HUES6 (cell line): ENCODE data around the gene USH2A.

ENCODE experiments used
- H3K27ac ChIP-seq: 2 replicates; pipeline ENCODE4 v1.7.0; 2013; ENCODE audit warnings: low read depth, mild to moderate bottlenecking, low read length, inconsistent platforms
- H3K27me3 ChIP-seq: 2 replicates; pipeline ENCODE4 v1.6.1; 2013; ENCODE audit warnings: low read length; ENCODE audit not compliant: control insufficient read depth, insufficient read depth
- H3K36me3 ChIP-seq: 2 replicates; pipeline ENCODE4 v1.6.1; 2013; ENCODE audit warnings: low read length; ENCODE audit not compliant: control insufficient read depth, insufficient read depth
- H3K4me1 ChIP-seq: 2 replicates; pipeline ENCODE4 v1.6.1; 2013; ENCODE audit warnings: low read length; ENCODE audit not compliant: control insufficient read depth, insufficient read depth
- H3K4me3 ChIP-seq: 2 replicates; pipeline ENCODE4 v1.5.1; 2013; ENCODE audit warnings: low read depth, low read length
- H3K9ac ChIP-seq: one replicate; pipeline ENCODE4 v1.6.1; 2013; ENCODE audit warnings: mild to moderate bottlenecking, low read length
- H3K9me3 ChIP-seq: 2 replicates; pipeline ENCODE4 v1.6.1; 2013; ENCODE audit warnings: low read depth, low read length; ENCODE audit not compliant: control insufficient read depth, insufficient read depth

Gene USH2A

DNA sequence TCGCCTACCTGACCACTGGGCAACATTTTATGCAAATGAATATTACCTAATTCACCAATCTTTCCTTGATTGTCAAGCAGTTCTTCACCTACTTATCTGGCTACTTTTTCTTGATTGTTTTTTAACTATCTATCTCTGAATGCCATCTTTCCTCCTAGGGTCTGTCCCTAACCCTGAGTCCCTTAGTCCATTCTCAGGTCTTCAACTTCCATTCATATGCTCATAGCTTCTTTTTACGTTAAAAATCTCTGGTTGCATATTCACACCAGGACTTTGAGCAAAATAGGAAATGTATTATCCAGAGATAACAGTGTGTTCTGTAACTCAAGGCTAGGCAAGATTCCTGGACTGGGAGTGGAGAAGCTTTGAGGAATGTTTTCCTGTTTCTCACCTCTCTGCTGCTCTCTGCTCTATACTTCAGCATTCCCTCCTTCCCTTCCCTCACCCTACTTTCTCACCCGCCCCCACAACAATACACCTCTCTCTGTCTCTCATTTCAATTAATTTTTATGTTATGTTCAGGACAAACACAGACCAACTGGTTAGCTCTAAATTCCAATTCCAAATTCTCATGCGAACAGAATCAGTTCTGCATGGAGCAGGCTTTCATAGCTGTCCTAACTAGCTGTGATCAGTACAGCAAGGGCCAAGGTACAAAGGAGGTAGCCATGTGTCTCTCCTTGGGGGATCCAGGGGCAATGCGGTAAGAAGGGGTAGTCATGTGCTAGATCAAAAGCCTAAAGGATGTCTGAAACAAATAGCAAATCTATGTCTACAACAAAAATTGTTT lies 278.4 kb downstream of the USH2A start:
- Histone ChIP-seq H3K9ac (peak overlapping the region; percentile 68), H3K27me3 (no peaks in the 10 kb centered on the region), H3K36me3 (no peaks in the 10 kb centered on the region), H3K4me3 (peak overlapping the region; percentile 36), H3K4me1 (peaks cover 45% of the 10 kb centered on the region), H3K9me3 (no peaks in the 10 kb centered on the region; the same call in 1 of the 2 replicates), H3K27ac (peak overlapping the region; percentile 69)

DNA sequence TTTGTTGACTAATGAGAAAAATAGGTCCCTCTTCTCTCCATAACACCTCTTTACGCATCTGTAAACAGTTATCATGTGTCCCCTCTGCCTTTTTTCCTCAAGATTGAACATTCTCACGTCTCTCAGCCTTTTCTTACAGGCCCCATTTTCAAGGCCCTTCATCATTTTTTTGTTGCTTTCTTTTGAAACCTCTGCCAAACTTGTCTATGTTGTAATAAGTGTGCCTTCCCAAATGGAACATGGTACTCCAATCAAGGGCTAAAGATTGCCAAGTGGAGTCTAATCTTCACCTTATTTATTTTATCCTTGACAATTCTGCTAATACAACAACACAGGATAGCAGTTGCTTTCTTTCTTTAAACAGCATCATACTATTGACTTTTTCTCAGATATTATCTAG lies 280.3 kb downstream of the USH2A start:
- no peak overlapping the region for H3K4me3 ChIP-seq
- H3K4me1 ChIP-seq = peaks cover 45% of the 10 kb centered on the region
- no peak overlapping the region for H3K9ac ChIP-seq
- H3K9me3 ChIP-seq = no peaks in the 10 kb centered on the region; the same call in 1 of the 2 replicates
- no peaks in the 10 kb centered on the region for H3K27me3 ChIP-seq
- H3K27ac ChIP-seq = no peak overlapping the region
- H3K36me3 ChIP-seq = no peaks in the 10 kb centered on the region

DNA sequence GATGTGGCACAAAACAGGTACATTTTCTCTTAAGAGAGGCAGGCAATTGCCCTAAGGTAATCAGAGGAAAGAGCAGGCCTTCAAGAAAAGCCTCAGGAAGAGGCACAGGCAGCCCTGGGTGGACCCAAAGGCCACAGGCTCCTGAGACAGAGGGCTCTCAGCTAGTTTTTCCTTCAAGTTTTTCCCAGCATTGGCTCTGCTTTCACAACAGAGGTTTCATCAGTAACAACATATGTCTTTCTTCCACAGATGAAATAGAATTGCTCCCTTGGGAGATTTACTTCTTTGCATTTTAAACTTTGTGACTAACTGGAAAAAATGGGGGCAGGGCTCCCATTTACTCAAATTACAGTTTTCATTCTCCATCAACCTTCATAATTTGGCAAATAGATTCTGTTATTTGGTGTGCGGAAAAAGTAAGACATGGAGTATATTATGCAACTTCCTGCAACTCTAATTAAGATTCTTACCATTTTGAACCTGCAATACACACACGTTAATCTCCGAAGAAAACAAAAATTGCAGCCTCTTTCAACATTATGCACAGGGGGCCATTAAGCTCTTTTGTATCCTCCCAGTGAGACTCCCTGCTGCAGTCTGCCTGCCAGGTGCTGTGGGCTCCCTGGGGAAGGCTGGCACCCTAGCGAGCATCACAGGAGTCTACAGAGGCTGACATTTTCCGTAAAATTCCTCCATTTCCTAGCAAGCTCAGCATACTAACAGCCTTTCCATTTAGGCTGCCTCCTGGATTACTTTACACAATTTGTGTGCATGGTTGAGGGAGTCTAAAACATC lies 282.3 kb downstream of the USH2A start:
- no peak overlapping the region for H3K9ac ChIP-seq
- no peak overlapping the region for H3K4me3 ChIP-seq
- no peaks in the 10 kb centered on the region for H3K27me3 ChIP-seq
- no peak overlapping the region for H3K27ac ChIP-seq
- no peaks in the 10 kb centered on the region for H3K36me3 ChIP-seq
- no peaks in the 10 kb centered on the region; the same call in 1 of the 2 replicates for H3K9me3 ChIP-seq
- peaks cover 45% of the 10 kb centered on the region for H3K4me1 ChIP-seq

DNA sequence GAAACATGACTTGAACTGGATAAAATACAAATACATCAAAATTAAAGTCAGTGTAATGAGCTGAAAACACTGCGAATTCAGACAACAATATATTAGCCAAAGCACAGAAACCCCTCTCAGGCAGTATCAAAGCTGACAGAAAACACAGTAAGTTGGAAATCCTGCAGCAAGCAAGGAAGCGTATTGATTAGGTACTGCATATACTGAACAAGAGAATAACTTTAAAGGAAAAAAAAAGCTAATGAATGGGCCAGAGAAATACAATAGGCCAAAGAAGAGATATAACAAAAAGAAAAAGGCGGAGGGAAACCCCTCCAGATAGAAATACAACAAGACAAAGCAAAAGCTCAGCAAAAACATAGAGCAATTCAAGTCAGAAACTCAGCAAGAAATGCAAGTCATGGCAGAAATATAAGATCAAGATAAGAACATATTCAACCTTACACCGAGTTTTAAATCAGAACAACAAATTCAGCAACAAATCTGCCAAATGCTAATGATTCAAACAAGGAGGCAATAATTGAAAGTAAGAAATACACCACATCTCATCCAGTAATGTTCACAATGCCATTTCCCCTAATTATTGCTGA lies 299.0 kb downstream of the USH2A start:
- H3K27me3 ChIP-seq = no peaks in the 10 kb centered on the region
- peaks cover 9% of the 10 kb centered on the region; the same call in 1 of the 2 replicates for H3K9me3 ChIP-seq
- H3K36me3 ChIP-seq = no peaks in the 10 kb centered on the region
- no peak overlapping the region for H3K9ac ChIP-seq
- no peak overlapping the region for H3K4me3 ChIP-seq
- H3K27ac ChIP-seq = no peak overlapping the region
- H3K4me1 ChIP-seq = 0 out of 2 replicates have a peak, but pooled peaks cover 6% of the 10 kb centered on the region

DNA sequence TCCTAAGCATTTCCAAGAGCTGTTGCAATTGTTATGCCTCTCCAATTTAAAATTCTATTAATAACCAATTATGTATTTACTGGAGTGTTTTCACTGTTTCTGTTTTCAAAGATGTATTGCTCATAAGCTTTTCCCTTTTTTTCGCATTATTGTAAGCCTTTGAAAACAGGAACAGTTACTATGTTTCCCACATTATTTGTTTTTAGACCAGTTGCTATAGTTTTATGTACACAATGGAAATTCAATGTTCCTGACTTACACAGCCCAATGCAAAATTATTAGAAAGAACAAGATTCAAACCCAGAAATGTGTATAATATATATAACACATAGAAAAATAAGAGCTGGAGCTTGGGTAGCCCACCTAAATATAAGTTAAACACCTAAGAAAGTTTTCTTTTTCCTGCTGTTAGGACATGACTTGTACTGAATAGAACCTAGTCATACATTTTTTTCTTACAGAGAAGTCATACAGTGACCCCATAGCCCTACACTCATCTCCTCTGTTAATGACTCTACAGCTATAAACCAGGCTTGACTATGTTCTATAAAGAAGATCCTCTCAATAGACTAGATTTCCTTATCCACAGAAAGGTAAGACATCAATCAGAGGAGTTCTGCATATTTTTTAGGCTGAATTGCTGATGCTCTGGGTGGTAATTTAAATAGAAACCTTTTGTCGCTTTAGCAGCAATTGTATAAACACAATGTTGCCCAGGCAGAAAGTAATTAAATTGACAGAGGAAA lies 299.6 kb downstream of the USH2A start:
- no peaks in the 10 kb centered on the region for H3K36me3 ChIP-seq
- H3K9ac ChIP-seq = no peak overlapping the region
- H3K4me3 ChIP-seq = no peak overlapping the region
- 0 out of 2 replicates have a peak, but pooled peaks cover 6% of the 10 kb centered on the region for H3K4me1 ChIP-seq
- H3K27me3 ChIP-seq = no peaks in the 10 kb centered on the region
- no peak overlapping the region for H3K27ac ChIP-seq
- peaks cover 9% of the 10 kb centered on the region; the same call in 1 of the 2 replicates for H3K9me3 ChIP-seq

DNA sequence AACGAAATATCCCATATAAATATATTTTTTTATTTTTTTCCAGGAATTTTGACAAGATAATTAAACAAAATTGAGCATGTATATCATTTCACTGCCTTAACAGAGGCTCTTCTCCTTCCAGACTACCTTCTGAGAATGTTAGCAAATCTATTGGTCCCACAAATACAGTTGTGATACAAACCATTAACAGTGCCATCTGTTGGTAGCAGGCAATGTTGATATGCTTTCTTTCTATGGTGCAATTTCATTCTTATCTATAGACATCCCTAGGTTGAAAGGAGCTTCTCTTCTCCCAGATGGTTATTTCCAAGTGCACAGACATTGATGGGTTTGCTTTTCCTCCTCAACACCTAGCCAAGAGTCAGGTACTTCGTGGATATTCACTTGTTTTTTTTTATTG lies 303.6 kb downstream of the USH2A start:
- H3K36me3 ChIP-seq = no peaks in the 10 kb centered on the region
- H3K27me3 ChIP-seq = no peaks in the 10 kb centered on the region
- peaks cover 7% of the 10 kb centered on the region; the same call in 1 of the 2 replicates for H3K9me3 ChIP-seq
- no peak overlapping the region for H3K4me3 ChIP-seq
- no peak overlapping the region for H3K27ac ChIP-seq
- no peak overlapping the region for H3K9ac ChIP-seq
- H3K4me1 ChIP-seq = peaks cover 19% of the 10 kb centered on the region

DNA sequence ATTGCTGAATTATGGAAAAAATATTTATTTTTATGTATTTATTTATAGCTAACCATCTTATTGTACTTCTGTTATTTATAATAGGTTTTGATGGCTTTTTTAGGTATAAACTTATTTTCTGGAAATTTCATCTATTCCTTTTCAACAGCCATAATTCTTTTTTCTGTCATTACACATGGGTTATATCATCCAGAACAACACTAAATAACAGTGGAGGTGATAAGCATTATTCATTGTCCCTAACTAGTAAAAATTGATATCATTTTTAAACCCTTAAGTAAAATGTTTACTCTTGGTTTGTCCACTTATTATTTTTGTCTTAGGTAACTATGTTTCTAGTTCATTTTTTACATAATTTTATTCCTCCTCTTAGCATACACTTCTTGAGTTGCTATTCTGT lies 309.1 kb downstream of the USH2A start:
- Histone ChIP-seq H3K27me3 (no peaks in the 10 kb centered on the region), H3K4me3 (no peak overlapping the region), H3K27ac (no peak overlapping the region), H3K4me1 (peaks cover 13% of the 10 kb centered on the region), H3K9ac (no peak overlapping the region), H3K9me3 (no peaks in the 10 kb centered on the region), H3K36me3 (no peaks in the 10 kb centered on the region)

DNA sequence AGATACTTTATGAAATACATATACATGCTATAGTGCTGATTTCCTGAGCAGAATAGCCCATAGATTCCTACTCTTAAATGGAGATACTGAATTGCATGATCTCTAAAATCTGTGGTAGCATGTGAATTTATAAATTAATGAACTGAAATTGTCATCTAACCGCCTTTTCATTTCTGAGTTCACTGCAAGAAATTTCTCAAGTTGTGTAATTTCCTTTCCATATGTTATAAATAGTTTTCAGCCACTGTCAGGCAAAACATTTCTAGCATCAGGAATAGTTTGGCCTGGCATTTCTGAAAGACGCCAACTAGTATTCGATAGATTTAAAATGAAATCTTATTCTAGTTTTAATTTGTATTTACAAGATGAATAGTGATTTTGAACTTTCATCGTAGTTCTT lies 310.1 kb downstream of the USH2A start:
- Histone ChIP-seq H3K9me3 (no peaks in the 10 kb centered on the region), H3K4me1 (peaks cover 13% of the 10 kb centered on the region), H3K9ac (no peak overlapping the region), H3K4me3 (no peak overlapping the region), H3K36me3 (no peaks in the 10 kb centered on the region), H3K27me3 (no peaks in the 10 kb centered on the region), H3K27ac (no peak overlapping the region)

DNA sequence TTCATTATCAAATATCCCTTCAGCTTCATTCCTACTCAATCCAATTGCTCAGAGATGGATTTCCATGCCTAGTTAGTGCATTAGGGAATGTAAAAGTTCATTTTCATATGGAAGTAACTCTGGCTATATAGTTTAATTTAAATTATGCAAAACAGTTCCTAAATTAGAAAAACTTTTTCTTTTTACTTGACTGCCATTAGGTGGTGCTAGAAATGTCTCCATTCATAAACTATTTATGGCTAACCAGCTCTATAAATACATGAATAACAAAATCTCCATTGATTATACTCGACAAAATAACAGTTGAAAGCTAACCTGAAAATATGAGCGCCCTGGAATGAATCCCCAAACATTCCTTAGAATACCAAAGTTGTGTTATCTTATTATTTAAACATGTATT lies 311.4 kb downstream of the USH2A start:
- Histone ChIP-seq H3K36me3 (no peaks in the 10 kb centered on the region), H3K4me1 (peaks cover 6% of the 10 kb centered on the region), H3K9me3 (no peaks in the 10 kb centered on the region), H3K27ac (no peak overlapping the region), H3K27me3 (no peaks in the 10 kb centered on the region), H3K4me3 (no peak overlapping the region), H3K9ac (no peak overlapping the region)

DNA sequence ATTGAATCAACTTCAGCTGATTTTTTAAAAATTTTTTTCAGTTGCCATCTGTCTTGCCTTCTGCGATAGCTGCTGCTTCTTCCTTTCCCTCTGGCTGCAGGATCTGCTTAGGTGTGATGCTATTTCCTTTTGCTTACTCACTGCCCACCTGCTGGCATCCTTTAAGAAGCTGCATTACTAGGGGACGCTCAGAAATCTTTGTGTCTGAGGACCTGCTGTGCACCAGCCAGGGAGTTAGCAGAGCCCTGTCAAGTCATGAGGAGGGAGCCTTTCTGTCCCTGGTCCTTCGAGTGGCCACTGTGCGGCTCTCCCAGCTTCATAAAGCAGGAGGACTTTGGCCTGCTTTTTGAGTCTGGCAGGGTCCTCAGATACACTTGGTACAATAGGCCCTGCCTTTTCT lies 327.8 kb downstream of the USH2A start:
- Histone ChIP-seq H3K36me3 (no peaks in the 10 kb centered on the region), H3K4me1 (peaks cover 14% of the 10 kb centered on the region), H3K9ac (no peak overlapping the region), H3K9me3 (no peaks in the 10 kb centered on the region), H3K4me3 (no peak overlapping the region), H3K27ac (peak overlapping the region; percentile 29; the same call in 1 of the 2 replicates), H3K27me3 (no peaks in the 10 kb centered on the region)
